Right lobe of liver (tissue), 6 donors: ENCODE data around the gene DNAL1. TPM values are rescaled to one million over a fixed set of nuclear protein-coding genes. Genes with fewer than 3 reads are reported as not detected.
A peak's percentile ranks its signal among the peaks of the same experiment; 100 is the strongest.

ENCODE experiments used
- ATAC-seq, 4 donors: fragments of 200-7000 bp; cut with Tn5 transposase; one replicate each; pipeline ENCODE4 v1.9.1; 2020; ENCODE audit warnings: mild to moderate bottlenecking in 4 of 4, moderate library complexity in 4 of 4
- DNase-seq, 3 donors: peaks; one replicate each; pipeline ENCODE4 v3.0.0-alpha.2; 2020
- H3K27ac ChIP-seq, 3 donors: fragments of 200-600 bp; one replicate each; pipeline ENCODE4 v1.8.0; 2022
- H3K27me3 ChIP-seq, 2 donors: fragments of 200-600 bp; one replicate each; pipeline ENCODE4 v1.8.0; 2022
- H3K36me3 ChIP-seq, 4 donors: fragments of 200-600 bp; sonication (generic) in 1 of 4; one replicate each; pipeline versions ENCODE4 v1.5.1 to v1.8.0; 2017 to 2022; ENCODE audit warnings: control low read depth in 1 of 4
- H3K4me1 ChIP-seq, 4 donors: fragments of 200-600 bp; sonication (generic) in 1 of 4; one replicate each; pipeline versions ENCODE4 v1.5.1 to v1.8.0; 2017 to 2022; ENCODE audit warnings: control low read depth in 1 of 4
- H3K4me3 ChIP-seq, 3 donors: fragments of 200-600 bp; one replicate each; pipeline ENCODE4 v1.8.0; 2022
- H3K9me3 ChIP-seq, 4 donors: fragments of 200-600 bp; sonication (generic) in 1 of 4; one replicate each; pipeline versions ENCODE4 v1.5.1 to v1.8.0; 2017 to 2022; ENCODE audit warnings: control low read depth in 1 of 4
- CTCF ChIP-seq, 4 donors: fragments of 200-600 bp in 3 of 4; fragments of 450-650 bp in 1 of 4; IDR thresholded peaks; one replicate each; pipeline versions ENCODE4 v1.5.1 to v1.8.0; 2016 to 2022; ENCODE audit warnings: antibody characterized with exemption in 4 of 4, mild to moderate bottlenecking in 2 of 4
- POLR2A ChIP-seq: fragments of 450-650 bp; IDR thresholded peaks from one replicate; pipeline ENCODE4 v1.6.1; 2017; ENCODE audit warnings: antibody characterized with exemption, mild to moderate bottlenecking
- WGBS: methylation state at CpG from one replicate; pipeline ENCODE4 v1.1.6; 2018; ENCODE audit warnings: low coverage, low lambda C conversion rate; ENCODE audit not compliant: insufficient coverage; ENCODE audit errors: missing lambda C conversion rate; 5-methylcytosine and 5-hydroxymethylcytosine counted together
- intact Hi-C, 2 donors: fragments of 100-400 bp; cut with DNase I; formaldehyde crosslinking; loops; one replicate each; pipeline versions ENCODE4 v1.11.2 to v1.14.1; 2022
- total RNA-seq, 6 experiments: library from RNA; depleted of rRNA in 2 of 6; stranded (reverse); fragments of >200 nt in 2 of 6; fragmentation: NEBNext Ultra II Directional in 3 of 6; extraction: Animal tissue kit (Norgen Biotek cat#: 25700) in 3 of 6; gene quantifications; one replicate each; pipeline versions ENCODE4 v1.1.0 to v1.2.4, GENCODE V29; 2016 to 2023
- donor health status: DM: no; HTN: yes; CAD: no.
- donor health status: DM: no; HTN: no; CAD: no.
- donor health status: DM: no; HTN: no; CAD: no.
- donor health status: DM: no; HTN: yes; CAD: no.
- donor health status: DM: no; HTN: yes; CAD: no.

DNAL1 gene
- total RNA-seq, 6 experiments from 2014 or later = 2.7 to 5.7 (median 3.2) TPM

- no peaks in the 10 kb centered on the region for H3K27me3 ChIP-seq
- no peaks in the 10 kb centered on the region for H3K9me3 ChIP-seq
- peaks cover 2 to 53% (median 29%) of the 10 kb centered on the region in 4 donors for H3K4me1 ChIP-seq
- 55% methylated on average over 8 of the region's 14 CpGs for WGBS
- no peak for TF ChIP-seq CTCF (IDR thresholded peaks at IDR 0.05)
- no peak for TF ChIP-seq POLR2A
- DNase-seq (peak in 1 of 3 donors; percentile 44), ATAC-seq (no peak)
- no peak overlapping the region for H3K4me3 ChIP-seq
- H3K27ac ChIP-seq = peak overlapping the region in 2 of 3 donors; percentile 33 to 71
- peaks cover 0 to 51% (median 11%) of the 10 kb centered on the region in 4 donors for H3K36me3 ChIP-seq
- intact Hi-C loops = loop anchor here (5.0 kb wide), 2 partner anchors 96 to 101 kb away; no protein-coding TSS in a partner anchor
Measured at GRCh38 chr14:73726025-73726961, 81.5 kb downstream of the DNAL1 start.

DNA sequence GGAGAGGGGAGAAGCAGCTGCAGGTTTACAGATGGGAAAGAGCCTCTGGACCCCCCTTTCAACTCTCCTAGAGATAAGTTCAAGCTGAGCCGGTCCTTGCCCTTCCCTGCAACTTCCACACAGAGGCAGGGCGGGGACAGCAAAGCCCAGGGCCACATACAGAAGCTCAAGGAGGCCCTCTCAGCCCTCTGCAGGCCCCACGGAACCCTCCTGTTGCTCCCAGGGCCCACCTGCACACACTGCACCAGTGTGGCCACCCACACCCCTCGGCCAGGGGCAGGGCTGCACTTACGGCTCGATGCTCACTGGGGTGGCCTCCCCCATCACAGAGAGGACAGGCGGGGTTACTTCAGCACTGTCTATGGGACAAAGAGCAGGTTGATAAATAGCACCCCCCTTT, 82.4 kb downstream of the DNAL1 start:
- no CpG with 5 or more reads among the region's 7 CpGs for WGBS
- H3K27me3 ChIP-seq = no peaks in the 10 kb centered on the region
- H3K4me3 ChIP-seq = no peak overlapping the region
- peak overlapping the region in 1 of 3 donors; percentile 33 for H3K27ac ChIP-seq
- peaks cover 2 to 46% (median 25%) of the 10 kb centered on the region in 4 donors for H3K4me1 ChIP-seq
- no peaks in the 10 kb centered on the region for H3K9me3 ChIP-seq
- no peak for ATAC-seq
- intact Hi-C loops = loop anchor here (5.0 kb wide), 2 partner anchors 95 to 100 kb away; no protein-coding TSS in a partner anchor
- TF ChIP-seq CTCF (IDR thresholded peaks at IDR 0.05) (no peak), POLR2A (no peak)
- peaks cover 0 to 43% (median 11%) of the 10 kb centered on the region in 4 donors for H3K36me3 ChIP-seq
- DNase-seq = peak in 2 of 3 donors; percentile 28 to 36

GRCh38 chr14:73728717-73729330, 84.0 kb downstream of the DNAL1 start:
- H3K9me3 ChIP-seq = no peaks in the 10 kb centered on the region
- peaks cover 0 to 32% (median 19%) of the 10 kb centered on the region in 4 donors for H3K4me1 ChIP-seq
- ATAC-seq (peak; percentile 77 to 86 (median 80)), DNase-seq (peak; percentile 88 to 90 (median 88))
- intact Hi-C loops = loop anchor here (5.0 kb wide), 2 partner anchors 93 to 98 kb away; no protein-coding TSS in a partner anchor
- H3K4me3 ChIP-seq = no peak overlapping the region
- peak overlapping the region in 1 of 3 donors; percentile 12 for H3K27ac ChIP-seq
- TF ChIP-seq CTCF (IDR thresholded peaks at IDR 0.05) (peak; percentile 95 to 97 (median 96)), POLR2A (no peak)
- no peaks in the 10 kb centered on the region for H3K27me3 ChIP-seq
- peaks cover 0 to 37% (median 11%) of the 10 kb centered on the region in 4 donors for H3K36me3 ChIP-seq
- 0% methylated on average over 4 of the region's 6 CpGs for WGBS

DNA sequence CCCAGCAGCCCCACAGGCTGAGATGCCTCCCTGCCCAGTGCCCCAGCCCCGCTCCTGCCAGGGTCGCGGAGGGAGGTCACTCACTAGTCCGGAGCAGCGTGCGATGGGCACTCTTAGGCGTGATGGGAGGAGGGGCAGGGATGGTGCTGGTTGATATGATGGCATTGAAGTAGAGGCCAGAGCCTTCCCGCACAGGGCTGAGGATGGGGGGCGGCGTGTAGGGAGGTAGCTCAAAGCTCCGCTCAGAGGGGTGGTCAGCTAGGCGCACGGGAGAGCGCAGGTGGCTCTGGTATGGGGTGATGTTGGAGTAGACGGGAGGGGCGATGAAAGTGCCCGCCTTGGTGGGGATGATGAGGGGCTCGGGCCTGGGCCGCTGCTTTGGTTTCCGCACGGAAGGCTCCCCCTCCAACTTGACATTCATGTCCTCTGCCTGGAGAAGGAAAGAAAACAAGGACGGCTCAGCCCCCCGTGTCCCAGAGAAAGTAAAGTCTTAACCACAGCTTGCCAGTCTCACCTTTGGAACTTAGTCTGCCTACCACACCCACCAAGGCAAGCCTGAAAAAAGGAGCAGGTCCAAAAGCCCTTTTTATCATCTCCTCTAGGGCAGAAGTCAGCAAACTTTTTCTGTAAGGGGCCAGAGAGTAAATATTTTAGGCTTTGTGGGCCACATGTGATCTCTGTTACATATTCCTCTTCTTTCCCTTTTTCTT, 84.9 kb downstream of the DNAL1 start:
- WGBS = 91% methylated on average over 7 of the region's 23 CpGs
- peaks cover 0 to 37% (median 14%) of the 10 kb centered on the region in 4 donors for H3K36me3 ChIP-seq
- intact Hi-C loops = loop anchor here (5.0 kb wide), 2 partner anchors 93 to 98 kb away; no protein-coding TSS in a partner anchor
- peak overlapping the region in 1 of 3 donors; percentile 12 for H3K27ac ChIP-seq
- H3K4me1 ChIP-seq = peaks cover 0 to 23% (median 14%) of the 10 kb centered on the region in 4 donors
- no peak overlapping the region for H3K4me3 ChIP-seq
- no peaks in the 10 kb centered on the region for H3K9me3 ChIP-seq
- no peaks in the 10 kb centered on the region for H3K27me3 ChIP-seq
- DNase-seq = peak in 2 of 3 donors; percentile 26 to 42
- TF ChIP-seq POLR2A (no peak), CTCF (IDR thresholded peaks at IDR 0.05) (no peak)
- no peak for ATAC-seq
